Measurements from ENCODE around the gene RHBDD3. TPM values are rescaled to one million over a fixed set of nuclear protein-coding genes. Genes with fewer than 3 reads are reported as not detected.

The RHBDD3 gene
- total RNA-seq (22.6 TPM), polyA plus RNA-seq (31.1 TPM)
- long read RNA-seq, donor 1, partial matches to known transcripts: 0 of 1 reads
- long read RNA-seq, donor 1, other reads (novel, unspliced or antisense): 0 of 1 reads
- long read RNA-seq, donor 2, transcript RHBDD3-206 (3 exons, 999 nt): major isoform, 14 of 23 reads
- long read RNA-seq, donor 2, partial matches to known transcripts: 5 of 23 reads
- long read RNA-seq, donor 2, other reads (novel, unspliced or antisense): 0 of 23 reads
- long read RNA-seq, donor 3, transcript RHBDD3-201 (7 exons, 1,794 nt): minor isoform, 6 of 24 reads
- long read RNA-seq, donor 3, transcript RHBDD3-206 (3 exons, 999 nt): major isoform, 17 of 24 reads
- long read RNA-seq, donor 3, partial matches to known transcripts: 0 of 24 reads
- long read RNA-seq, donor 3, other reads (novel, unspliced or antisense): 0 of 24 reads
- long read RNA-seq, donor 4, partial matches to known transcripts: 0 of 2 reads
- long read RNA-seq, donor 4, other reads (novel, unspliced or antisense): 0 of 2 reads
- long read RNA-seq, donor 5, transcript RHBDD3-206 (3 exons, 999 nt): major isoform, 7 of 11 reads
- long read RNA-seq, donor 5, partial matches to known transcripts: 0 of 11 reads
- long read RNA-seq, donor 5, other reads (novel, unspliced or antisense): 0 of 11 reads
- long read RNA-seq, donor 6, transcript RHBDD3-206 (3 exons, 999 nt): major isoform, 5 of 8 reads
- long read RNA-seq, donor 6, partial matches to known transcripts: 0 of 8 reads
- long read RNA-seq, donor 6, other reads (novel, unspliced or antisense): 0 of 8 reads
- long read RNA-seq, donor 7, transcript RHBDD3-206 (3 exons, 999 nt): major isoform, 5 of 6 reads
- long read RNA-seq, donor 7, partial matches to known transcripts: 0 of 6 reads
- long read RNA-seq, donor 7, other reads (novel, unspliced or antisense): 0 of 6 reads
- long read RNA-seq, donor 8, partial matches to known transcripts: 0 of 6 reads
- long read RNA-seq, donor 8, other reads (novel, unspliced or antisense): 0 of 6 reads
- long read RNA-seq, donor 9, partial matches to known transcripts: 0 of 4 reads
- long read RNA-seq, donor 9, other reads (novel, unspliced or antisense): 0 of 4 reads
- long read RNA-seq, donor 10, partial matches to known transcripts: 153 of 181 reads
- long read RNA-seq, donor 10, other reads (novel, unspliced or antisense): 21 of 181 reads

DNA sequence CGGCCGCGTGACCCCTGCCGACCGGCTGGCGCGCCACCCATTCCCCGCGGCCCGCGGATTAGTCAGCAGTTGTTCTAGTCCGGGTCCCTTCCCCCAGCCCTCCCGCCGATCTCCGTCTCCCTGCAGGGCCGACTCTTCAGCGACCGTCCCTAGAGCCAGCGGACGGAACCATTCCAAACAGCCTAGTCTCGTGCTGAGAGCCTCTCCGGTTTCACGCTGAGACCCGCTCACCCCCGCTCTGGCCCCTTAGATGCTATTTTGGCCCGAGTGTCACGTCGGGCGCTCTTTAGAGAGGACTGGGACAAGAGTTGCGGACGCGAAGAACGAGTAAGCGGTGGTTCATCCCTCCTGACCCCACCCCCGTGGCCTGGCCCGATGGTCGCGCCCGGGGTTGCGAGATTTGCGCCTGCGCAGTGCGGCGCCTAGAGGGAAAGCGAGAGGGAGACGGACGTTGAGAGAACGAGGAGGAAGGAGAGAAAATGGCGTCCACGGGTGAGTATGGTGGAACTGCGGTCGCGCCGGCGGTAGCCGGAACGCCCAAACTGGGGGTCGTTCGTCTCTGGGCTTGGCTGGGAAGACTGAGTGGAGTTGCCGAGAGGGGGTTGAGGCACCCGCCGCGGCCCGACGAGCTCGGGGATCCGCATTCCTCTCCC lies at the start of gene RHBDD3, which contains the start of gene EWSR1:
TSS of gene RHBDD3 (minus strand) at position 124 of the 653 bp plus-strand sequence. CDS start 2,355 bp downstream, outside the sequence.
TSS of gene EWSR1 (plus strand) at position 411 of the 653 bp plus-strand sequence. CDS start at position 480, 69 bp downstream.
- Histone ChIP-seq H3K36me3 (ENCODE audit: control insufficient read depth in 2 of 2, insufficient read depth in 2 of 2, low read length in 1 of 2) (peaks cover 16 to 43% of the 10 kb centered on the region in 2 donors), H3K4me3 (ENCODE audit: low read length in 2 of 2) (peak within 1 kb of the TSS; percentile 91 to 98)
- under 1% methylated on average over 67 of the region's 67 CpGs for WGBS

DNA sequence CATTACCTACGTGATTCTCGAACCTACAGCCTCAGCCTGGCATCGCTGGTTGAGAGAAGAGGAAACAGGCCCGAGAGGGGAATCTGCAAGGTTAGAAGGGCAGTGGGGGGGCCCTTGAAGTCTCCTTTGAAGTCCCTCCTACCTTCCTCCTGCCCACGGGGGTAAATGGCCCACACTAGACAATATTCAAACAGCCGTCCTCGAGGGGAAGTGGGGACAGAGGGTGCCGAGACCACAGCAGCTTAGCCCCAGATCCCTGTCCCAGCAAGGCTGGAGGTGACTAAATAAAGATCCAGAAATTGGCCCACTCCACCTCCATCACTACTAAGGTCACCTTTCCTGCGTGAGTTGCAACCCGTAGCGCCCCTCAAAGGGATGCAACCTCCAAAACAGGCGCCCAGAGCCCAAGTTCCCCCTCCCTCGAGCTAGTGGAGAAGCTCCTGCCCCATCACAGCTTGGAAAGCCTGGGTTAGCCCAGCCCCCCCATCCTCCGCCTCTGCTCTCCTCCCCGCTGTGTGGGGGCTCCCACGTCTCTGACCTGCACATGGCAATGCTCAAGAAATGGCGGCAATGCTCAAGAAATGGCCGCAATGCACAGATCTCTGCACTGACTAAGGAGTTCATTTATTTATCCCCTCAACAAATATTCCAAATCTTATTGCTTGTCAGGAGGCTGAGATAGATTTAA lies 48.5 kb upstream of the RHBDD3 start:
- no peak for DNase-seq (ENCODE audit: low read depth in 6 of 9, low spot score in 9 of 9)

More for the DNA sequence above, at the start of gene RHBDD3, which contains the start of gene EWSR1:
- Histone ChIP-seq H3K9me3 (ENCODE audit: control insufficient read depth in 2 of 2, insufficient read depth in 1 of 2, low read length in 1 of 2) (no peaks in the 10 kb centered on the region), H3K27ac (ENCODE audit: low read depth in 1 of 2, low read length in 1 of 2) (peak within 1 kb of the TSS; percentile 94 to 98), H3K27me3 (ENCODE audit: control insufficient read depth in 2 of 2, insufficient read depth in 1 of 2, low read length in 1 of 2) (no peaks in the 10 kb centered on the region), H3K4me1 (ENCODE audit: control insufficient read depth in 2 of 2, insufficient read depth in 2 of 2, low read length in 2 of 2) (peaks cover 24 to 28% of the 10 kb centered on the region in 2 donors)
- DNase-seq (ENCODE audit: low read depth in 6 of 9, low spot score in 9 of 9): peak; percentile 91 to 98 (median 94)

DNA sequence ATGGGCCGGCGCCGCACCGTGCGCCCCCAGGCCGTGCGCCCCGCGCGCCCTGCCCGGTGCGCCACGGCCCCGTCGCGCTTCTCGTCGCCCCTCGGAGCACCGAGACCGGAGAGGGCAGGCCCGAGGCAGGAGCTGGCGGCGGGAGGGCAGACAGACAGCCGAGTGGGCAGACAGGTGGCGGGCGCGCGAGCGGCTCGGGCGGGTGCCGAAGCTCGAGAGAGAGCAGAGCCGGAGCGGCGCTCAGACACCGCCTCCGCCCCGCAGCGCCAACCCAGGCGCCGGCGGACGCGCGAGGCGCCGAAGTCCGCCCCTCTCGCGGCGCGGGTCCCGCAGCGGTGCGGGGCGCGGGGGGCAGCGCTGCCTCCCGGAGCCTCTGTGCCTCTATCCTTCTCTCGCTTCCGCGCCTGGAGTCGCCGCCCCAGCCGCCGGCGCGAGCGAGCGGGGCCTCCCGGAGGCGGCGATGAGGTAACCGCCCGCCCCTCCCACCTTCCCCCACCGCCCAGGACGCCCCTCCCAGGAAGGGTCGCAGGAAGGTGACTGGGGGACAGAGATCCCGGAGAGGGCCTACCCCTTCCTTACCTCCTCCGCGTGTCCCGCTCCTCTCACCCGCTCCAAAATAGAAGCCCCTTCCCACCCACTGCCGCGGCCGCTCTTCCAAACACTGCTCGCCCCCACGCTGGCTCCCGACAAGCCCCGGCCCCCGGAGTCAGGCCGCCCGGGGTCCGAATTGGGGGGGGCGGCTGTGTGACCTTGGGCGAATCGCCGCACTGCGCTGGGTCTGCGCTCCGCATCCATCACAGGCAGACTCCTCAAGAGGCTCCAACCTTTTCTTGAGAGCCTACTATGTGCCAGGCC lies 47.7 kb upstream of the RHBDD3 start, which contains the start of gene RASL10A:
TSS of gene RASL10A (minus strand) at position 412 of the 855 bp plus-strand sequence. CDS start 451 bp downstream, outside the sequence.
- Histone ChIP-seq H3K9me3 (ENCODE audit: control insufficient read depth in 2 of 2, insufficient read depth in 1 of 2, low read length in 1 of 2) (peaks cover 4 to 5% of the 10 kb centered on the region in 2 donors), H3K4me3 (ENCODE audit: low read length in 2 of 2) (peak within 1 kb of the TSS in 1 of 2 donors; percentile 18), H3K36me3 (ENCODE audit: control insufficient read depth in 2 of 2, insufficient read depth in 2 of 2, low read length in 1 of 2) (no peaks in the 10 kb centered on the region), H3K4me1 (ENCODE audit: control insufficient read depth in 2 of 2, insufficient read depth in 2 of 2, low read length in 2 of 2) (peaks cover 0 to 16% of the 10 kb centered on the region in 2 donors), H3K27me3 (ENCODE audit: control insufficient read depth in 2 of 2, insufficient read depth in 1 of 2, low read length in 1 of 2) (peaks cover 62 to 71% of the 10 kb centered on the region in 2 donors), H3K27ac (ENCODE audit: low read depth in 1 of 2, low read length in 1 of 2) (no peak within 1 kb of the TSS)
- no peak for DNase-seq (ENCODE audit: low read depth in 6 of 9, low spot score in 9 of 9)
- WGBS: 5% methylated on average over 103 of the region's 103 CpGs

More for the DNA sequence above, 48.5 kb upstream of the RHBDD3 start:
- WGBS: 59% methylated on average over 18 of the region's 18 CpGs
- no peaks in the 10 kb centered on the region for H3K36me3 ChIP-seq (ENCODE audit: control insufficient read depth in 2 of 2, insufficient read depth in 2 of 2, low read length in 1 of 2)
- H3K4me3 ChIP-seq (ENCODE audit: low read length in 2 of 2): no peak overlapping the region
- peaks cover 59 to 63% of the 10 kb centered on the region in 2 donors for H3K27me3 ChIP-seq (ENCODE audit: control insufficient read depth in 2 of 2, insufficient read depth in 1 of 2, low read length in 1 of 2)
- H3K4me1 ChIP-seq (ENCODE audit: control insufficient read depth in 2 of 2, insufficient read depth in 2 of 2, low read length in 2 of 2): peaks cover 0 to 10% of the 10 kb centered on the region in 2 donors
- H3K27ac ChIP-seq (ENCODE audit: low read depth in 1 of 2, low read length in 1 of 2): no peak overlapping the region
- H3K9me3 ChIP-seq (ENCODE audit: control insufficient read depth in 2 of 2, insufficient read depth in 1 of 2, low read length in 1 of 2): peaks cover 4 to 5% of the 10 kb centered on the region in 2 donors

DNA sequence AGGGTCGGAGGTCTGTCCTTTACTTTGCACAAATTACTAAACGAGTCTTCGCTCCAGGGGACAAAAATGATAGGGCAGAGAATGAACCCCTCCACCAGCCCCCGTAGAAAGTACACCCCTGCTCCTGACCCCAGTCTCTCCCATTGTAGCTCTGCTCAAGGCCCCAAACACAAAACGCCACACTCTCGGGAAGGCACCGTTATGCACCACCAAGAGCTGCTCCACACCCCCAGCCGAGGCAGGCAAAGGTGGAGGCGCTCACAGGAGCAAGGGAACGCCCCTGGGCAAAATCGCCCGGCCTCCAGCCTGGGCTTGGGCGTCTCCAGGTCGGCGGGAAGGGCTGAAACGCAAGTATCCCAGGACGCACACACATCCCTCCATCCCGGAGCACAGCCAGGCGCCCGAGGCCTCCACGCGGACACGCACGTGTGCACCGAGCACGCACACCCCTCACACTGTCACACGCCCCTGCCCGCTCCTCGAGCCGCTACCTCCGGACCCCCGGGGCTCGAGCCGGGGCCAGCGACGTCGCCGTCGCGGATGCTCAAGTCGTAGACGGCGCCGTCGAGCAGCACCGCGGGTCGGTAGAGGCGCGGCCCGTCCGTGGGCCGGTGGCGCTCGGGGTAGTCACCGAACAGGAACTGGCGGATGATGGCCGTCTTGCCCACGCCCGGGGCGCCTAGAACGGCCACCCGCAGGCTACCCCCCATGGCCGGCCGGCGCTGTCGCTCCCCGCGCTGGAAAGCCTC lies 46.9 kb upstream of the RHBDD3 start:
- H3K4me1 ChIP-seq (ENCODE audit: control insufficient read depth in 2 of 2, insufficient read depth in 2 of 2, low read length in 2 of 2): peaks cover 0 to 18% of the 10 kb centered on the region in 2 donors
- H3K9me3 ChIP-seq (ENCODE audit: control insufficient read depth in 2 of 2, insufficient read depth in 1 of 2, low read length in 1 of 2): peaks cover 4 to 5% of the 10 kb centered on the region in 2 donors
- H3K27me3 ChIP-seq (ENCODE audit: control insufficient read depth in 2 of 2, insufficient read depth in 1 of 2, low read length in 1 of 2): peaks cover 62 to 76% of the 10 kb centered on the region in 2 donors
- H3K4me3 ChIP-seq (ENCODE audit: low read length in 2 of 2): peak overlapping the region in 1 of 2 donors; percentile 18
- no peaks in the 10 kb centered on the region for H3K36me3 ChIP-seq (ENCODE audit: control insufficient read depth in 2 of 2, insufficient read depth in 2 of 2, low read length in 1 of 2)
- 5% methylated on average over 69 of the region's 69 CpGs for WGBS
- DNase-seq (ENCODE audit: low read depth in 6 of 9, low spot score in 9 of 9): no peak
- H3K27ac ChIP-seq (ENCODE audit: low read depth in 1 of 2, low read length in 1 of 2): no peak overlapping the region

DNA sequence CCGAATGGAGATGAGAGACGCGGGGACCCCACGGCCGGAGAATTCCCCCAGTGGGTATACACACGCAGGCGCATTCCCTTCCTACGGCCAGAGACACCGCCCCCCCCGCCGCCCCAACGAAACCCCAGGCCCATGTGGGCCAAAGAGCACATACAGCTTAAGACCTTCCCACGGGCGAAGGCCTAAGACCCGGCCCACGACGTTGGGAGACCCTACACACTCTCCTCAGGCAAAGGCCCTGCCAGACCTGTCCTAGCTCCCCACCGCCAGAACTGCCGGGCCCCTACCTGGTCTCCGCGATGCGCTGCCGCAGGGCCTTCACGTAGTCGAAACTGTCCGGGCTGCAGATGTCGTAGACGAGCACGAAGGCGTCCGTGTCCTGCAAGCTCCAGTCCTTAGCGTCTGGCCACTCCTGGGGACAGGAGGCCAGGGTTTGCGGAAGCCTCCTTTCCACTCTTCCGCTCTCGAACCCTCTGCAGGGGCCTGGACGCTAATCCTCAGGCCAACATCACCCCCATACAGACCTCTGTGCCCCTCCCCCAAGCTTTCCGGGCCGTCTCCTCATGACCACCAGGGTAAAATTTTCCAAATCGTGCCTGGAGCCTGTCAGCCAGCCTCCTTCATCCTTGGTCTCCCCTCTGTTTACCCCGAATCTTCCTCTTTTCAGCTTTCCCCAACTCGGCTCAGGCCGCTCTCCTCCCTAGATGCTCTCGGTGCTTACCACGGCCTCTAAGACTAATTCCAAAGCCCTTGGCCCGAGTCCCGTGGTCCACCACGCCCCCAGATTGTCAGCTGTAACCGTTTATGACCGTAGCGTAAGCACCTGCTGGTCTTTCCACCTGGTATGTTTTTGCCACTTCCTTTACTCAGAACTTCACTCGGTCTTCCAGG lies 46.0 kb upstream of the RHBDD3 start:
- Histone ChIP-seq H3K36me3 (ENCODE audit: control insufficient read depth in 2 of 2, insufficient read depth in 2 of 2, low read length in 1 of 2) (no peaks in the 10 kb centered on the region), H3K4me3 (ENCODE audit: low read length in 2 of 2) (no peak overlapping the region), H3K27ac (ENCODE audit: low read depth in 1 of 2, low read length in 1 of 2) (no peak overlapping the region), H3K4me1 (ENCODE audit: control insufficient read depth in 2 of 2, insufficient read depth in 2 of 2, low read length in 2 of 2) (peaks cover 0 to 18% of the 10 kb centered on the region in 2 donors), H3K9me3 (ENCODE audit: control insufficient read depth in 2 of 2, insufficient read depth in 1 of 2, low read length in 1 of 2) (peaks cover 4 to 5% of the 10 kb centered on the region in 2 donors), H3K27me3 (ENCODE audit: control insufficient read depth in 2 of 2, insufficient read depth in 1 of 2, low read length in 1 of 2) (peaks cover 63 to 85% of the 10 kb centered on the region in 2 donors)
- DNase-seq (ENCODE audit: low read depth in 6 of 9, low spot score in 9 of 9): no peak
- 28% methylated on average over 51 of the region's 51 CpGs for WGBS

DNA sequence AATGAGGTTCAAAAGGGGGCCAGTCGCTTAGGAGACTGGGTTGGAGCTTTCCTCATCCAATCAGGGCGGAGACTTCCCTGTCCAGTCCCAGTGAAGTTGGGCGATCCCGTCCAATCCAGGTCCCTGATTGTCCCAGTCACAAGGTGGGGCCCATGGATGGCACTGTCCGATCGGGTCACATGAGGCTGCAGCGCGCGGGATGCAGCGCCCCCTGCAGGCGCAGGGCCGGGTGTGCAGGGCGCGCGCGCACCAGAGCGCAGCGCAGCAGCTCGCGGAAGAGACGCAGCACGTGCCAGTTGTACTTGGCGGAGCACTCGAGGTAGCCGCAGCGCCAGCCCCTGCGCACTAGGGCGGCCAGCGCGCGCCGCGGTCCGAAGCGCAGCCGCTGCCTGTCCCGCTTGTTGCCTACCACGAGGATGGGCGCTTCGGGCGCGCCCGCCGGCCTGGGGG lies 45.4 kb upstream of the RHBDD3 start:
- no peaks in the 10 kb centered on the region for H3K36me3 ChIP-seq (ENCODE audit: control insufficient read depth in 2 of 2, insufficient read depth in 2 of 2, low read length in 1 of 2)
- peaks cover 4 to 5% of the 10 kb centered on the region in 2 donors for H3K9me3 ChIP-seq (ENCODE audit: control insufficient read depth in 2 of 2, insufficient read depth in 1 of 2, low read length in 1 of 2)
- no peak overlapping the region for H3K27ac ChIP-seq (ENCODE audit: low read depth in 1 of 2, low read length in 1 of 2)
- H3K4me1 ChIP-seq (ENCODE audit: control insufficient read depth in 2 of 2, insufficient read depth in 2 of 2, low read length in 2 of 2): peaks cover 0 to 18% of the 10 kb centered on the region in 2 donors
- H3K27me3 ChIP-seq (ENCODE audit: control insufficient read depth in 2 of 2, insufficient read depth in 1 of 2, low read length in 1 of 2): peaks cover 68 to 88% of the 10 kb centered on the region in 2 donors
- WGBS: 22% methylated on average over 44 of the region's 44 CpGs
- DNase-seq (ENCODE audit: low read depth in 6 of 9, low spot score in 9 of 9): peak in 2 of 9 donors; percentile 23
- no peak overlapping the region for H3K4me3 ChIP-seq (ENCODE audit: low read length in 2 of 2)

All from thymus (tissue), 14 donors.